Sciatic nerve (tissue), 2 donors: ENCODE data around the gene MLIP. TPM values are rescaled to one million over a fixed set of nuclear protein-coding genes. Genes with fewer than 3 reads are reported as not detected.

Experiments used
- ATAC-seq: fragments of 200-7000 bp; cut with Tn5 transposase; one replicate; pipeline ENCODE4 v1.9.1; 2020; ENCODE audit warnings: mild to moderate bottlenecking, moderate library complexity
- DNase-seq: peaks from one replicate; pipeline ENCODE4 v3.0.0-alpha.2; 2020; ENCODE audit warnings: low spot score
- intact Hi-C: fragments of 100-400 bp; cut with DNase I; formaldehyde crosslinking; loops from one replicate; pipeline ENCODE4 v1.14.2; 2022
- total RNA-seq: library from RNA; stranded (reverse); fragmentation: NEBNext Ultra II Directional; extraction: Animal tissue kit (Norgen Biotek cat#: 25700); gene quantifications from one replicate; pipeline ENCODE4 v1.2.1, GENCODE V29; 2021
- donor health status: DM: no; HTN: no; CAD: no.
- donor health status: DM: no; HTN: no; CAD: no.

Gene MLIP
- total RNA-seq, 1 donor from 2014 or later: 396 TPM

- ATAC-seq (no peak), DNase-seq (no peak)
- intact Hi-C loops: no loop called here
These were observed 188.5 kb downstream of the MLIP start for GRCh38 chr6:54299542-54300269.

GRCh38 chr6:54301770-54302169, 190.5 kb downstream of the MLIP start:
- DNase-seq: no peak
- intact Hi-C loops: no loop called here
- ATAC-seq: no peak

DNA sequence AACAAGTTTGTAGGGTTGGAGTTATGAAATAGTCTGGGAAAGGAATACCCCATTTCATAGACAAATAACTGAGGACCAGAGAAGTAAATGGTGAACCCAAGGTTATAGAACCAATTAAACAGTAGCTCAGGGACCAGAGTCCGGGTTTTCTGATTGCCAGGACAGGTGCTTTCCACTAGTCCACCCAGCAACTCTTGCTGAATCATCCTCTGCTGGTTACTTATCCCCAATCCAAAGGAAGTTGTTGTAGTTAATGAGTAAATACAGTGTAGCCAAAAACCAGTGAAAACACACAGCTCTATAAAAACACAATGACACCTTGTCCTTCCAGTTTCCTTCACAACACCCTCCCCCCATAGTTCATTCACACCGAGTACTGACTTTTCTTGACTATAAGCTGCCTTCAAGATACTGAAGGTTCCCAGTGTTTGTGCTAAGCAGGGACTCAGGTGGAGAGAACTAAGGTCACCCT, 196.2 kb downstream of the MLIP start:
- ATAC-seq (no peak), DNase-seq (no peak)
- intact Hi-C loops: no loop called here

DNA sequence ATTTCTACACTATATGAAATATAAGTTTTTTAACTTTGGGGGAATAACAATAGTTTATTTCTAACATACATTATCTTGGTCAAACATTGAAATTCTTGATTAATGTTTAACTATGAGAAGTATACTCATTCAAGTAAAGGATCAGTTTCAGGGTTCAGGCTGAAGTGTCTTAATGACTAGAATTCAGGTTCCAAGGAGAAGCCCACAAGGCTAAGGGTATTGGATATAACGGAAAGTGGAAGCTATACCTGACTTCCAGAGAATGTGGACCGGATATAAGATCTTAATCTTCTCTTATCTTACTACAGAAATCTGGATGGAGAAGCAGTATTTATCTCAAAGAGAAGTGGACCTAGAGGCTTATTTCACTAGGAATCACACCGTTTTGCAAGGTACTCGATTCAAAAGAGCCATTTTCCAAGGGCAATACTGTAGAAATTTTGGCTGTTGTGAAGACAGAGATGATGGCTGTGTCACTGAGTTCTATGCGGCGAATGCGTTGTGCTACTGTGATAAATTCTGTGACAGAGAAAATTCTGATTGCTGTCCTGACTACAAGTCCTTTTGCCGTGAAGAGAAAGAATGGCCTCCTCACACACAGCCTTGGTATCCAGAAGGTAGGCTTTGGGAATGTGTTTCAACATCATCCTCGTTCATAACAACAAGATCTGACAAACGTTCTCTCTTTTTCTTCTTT, 197.2 kb downstream of the MLIP start, which contains the start of gene TINAG:
TSS of gene TINAG (plus strand) at position 153 of the 697 bp plus-strand sequence. CDS start at position 263, 110 bp downstream.
- intact Hi-C loops: no loop called here
- DNase-seq (no peak), ATAC-seq (no peak)

GRCh38 chr6:54308986-54309315, 197.7 kb downstream of the MLIP start:
- ATAC-seq (no peak), DNase-seq (no peak)
- intact Hi-C loops: no loop called here

DNA sequence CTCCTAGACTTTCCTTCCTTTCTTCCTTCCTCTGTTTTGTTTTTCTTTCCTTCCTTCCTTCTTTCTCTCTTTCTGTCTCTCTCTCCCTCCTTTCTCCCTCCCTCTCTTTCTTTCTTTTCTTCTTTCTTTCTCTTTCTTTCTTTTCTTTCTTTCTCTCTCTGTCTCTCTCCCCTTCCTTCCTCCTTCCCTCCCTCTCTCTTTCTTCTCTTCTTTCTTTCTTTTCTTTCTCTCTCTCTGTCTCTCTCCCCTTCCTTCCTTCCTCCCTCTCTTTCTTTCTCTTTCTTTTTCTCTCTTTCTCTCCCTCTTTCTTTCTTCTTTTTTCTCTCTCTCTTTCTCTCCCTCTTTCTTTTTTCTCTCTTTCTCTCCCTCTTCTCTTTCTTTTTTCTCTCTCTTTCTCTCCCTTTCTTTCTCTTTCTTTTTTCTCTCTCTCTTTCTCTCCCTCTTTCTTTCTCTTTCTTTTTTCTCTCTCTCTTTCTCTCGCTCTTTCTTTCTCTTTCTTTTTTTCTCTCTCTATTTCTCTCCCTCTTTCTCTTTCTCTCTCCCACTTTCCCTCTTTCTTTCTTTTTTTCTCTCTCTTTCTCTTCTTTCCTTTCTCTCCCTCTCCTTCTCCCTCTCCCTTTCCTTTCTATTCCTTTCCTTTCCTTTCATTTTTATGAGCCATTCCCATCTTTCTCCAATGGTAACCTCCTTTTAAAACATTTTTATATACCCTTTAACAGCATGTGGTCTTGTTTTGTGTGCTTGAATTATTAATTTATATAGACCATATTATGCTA, 199.3 kb downstream of the MLIP start:
- intact Hi-C loops: no loop called here
- DNase-seq: no peak
- ATAC-seq: no peak

DNA sequence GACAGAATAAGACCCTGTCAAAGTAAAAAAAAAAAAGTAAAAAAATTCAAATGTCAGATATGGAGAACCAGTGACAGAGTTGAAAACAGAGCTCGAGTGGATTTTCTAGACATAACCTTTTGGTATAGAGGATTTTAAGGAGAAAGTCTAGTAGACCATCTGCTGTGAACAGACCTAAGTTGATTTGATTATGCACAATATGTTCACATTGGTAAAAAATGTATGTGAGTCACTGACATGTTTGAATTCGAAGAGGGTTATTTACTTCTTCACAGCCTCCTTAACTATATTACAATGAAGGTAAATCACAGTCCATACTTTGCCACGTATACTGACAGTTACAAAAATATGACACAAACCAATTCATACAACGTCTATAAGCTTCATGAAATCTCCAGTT, 204.4 kb downstream of the MLIP start:
- intact Hi-C loops: no loop called here
- no peak for DNase-seq
- no peak for ATAC-seq

Other genes with a start within 250 kb of the MLIP start
- 0.31 TPM for gene TINAG, start 197.0 kb downstream of the MLIP start, total RNA-seq